HepG2 (cell line): ENCODE results near the gene ZBTB46. TPM values are rescaled to one million over a fixed set of nuclear protein-coding genes. Genes with fewer than 3 reads are reported as not detected.

Experiments
- CAMTA2 ChIP-seq: sonication (generic); formaldehyde crosslinking; IDR thresholded peaks from 2 replicates; pipeline ENCODE4 v1.4.0; 2020; ENCODE audit warnings: mild to moderate bottlenecking, missing genetic modification reagents, borderline replicate concordance
- KAT8 ChIP-seq: IDR thresholded peaks from 2 replicates; pipeline ENCODE4 v1.6.1; 2016; ENCODE audit warnings: missing genetic modification reagents, missing compliant biosample characterization
- SMAD1 ChIP-seq: sonication (generic); formaldehyde crosslinking; IDR thresholded peaks from 2 replicates; pipeline ENCODE4 v1.4.0; 2020; ENCODE audit warnings: missing genetic modification reagents, low read depth, mild to moderate bottlenecking, borderline replicate concordance
- SPEN ChIP-seq: sonication (generic); formaldehyde crosslinking; IDR thresholded peaks from 2 replicates; pipeline ENCODE4 v1.5.1; 2020; ENCODE audit warnings: low read depth, mild to moderate bottlenecking, missing genetic modification reagents
- TEAD3 ChIP-seq: optimal IDR thresholded peaks from 2 replicates; pipeline ENCODE3; 2016; ENCODE audit warnings: borderline replicate concordance
- TFDP2 ChIP-seq: sonication (generic); formaldehyde crosslinking; IDR thresholded peaks from 2 replicates; pipeline ENCODE4 v1.4.0; 2020; ENCODE audit warnings: missing genetic modification reagents
- XRCC5 ChIP-seq: fragments of 200-400 bp; formaldehyde crosslinking; optimal IDR thresholded peaks from 2 replicates; pipeline ENCODE3; 2017; ENCODE audit warnings: mild to moderate bottlenecking, low read length
- ZBTB7A ChIP-seq: sonication (generic); formaldehyde crosslinking; IDR thresholded peaks from 2 replicates; pipeline ENCODE4 v1.8.0; 2022; ENCODE audit warnings: mild to moderate bottlenecking, missing genetic modification reagents
- ZKSCAN8 ChIP-seq: IDR thresholded peaks from 2 replicates; pipeline ENCODE4 v1.6.1; 2016; ENCODE audit warnings: borderline replicate concordance, missing genetic modification reagents, missing compliant biosample characterization
- ZNF572 ChIP-seq: sonication (generic); formaldehyde crosslinking; IDR thresholded peaks from 2 replicates; pipeline ENCODE4 v1.5.1; 2020; ENCODE audit warnings: mild to moderate bottlenecking, missing genetic modification reagents
- ZNF678 ChIP-seq: sonication (generic); formaldehyde crosslinking; IDR thresholded peaks from 2 replicates; pipeline ENCODE4 v1.4.0; 2020; ENCODE audit warnings: mild to moderate bottlenecking, missing genetic modification reagents
- ZNF768 ChIP-seq: sonication (generic); formaldehyde crosslinking; IDR thresholded peaks from 2 replicates; pipeline ENCODE4 v1.4.0; 2020; ENCODE audit warnings: missing genetic modification reagents
- ZNF83 ChIP-seq: sonication (generic); formaldehyde crosslinking; IDR thresholded peaks from 2 replicates; pipeline ENCODE4 v1.4.0; 2020; ENCODE audit warnings: missing genetic modification reagents, mild to moderate bottlenecking, borderline replicate concordance
- ZNF839 ChIP-seq: sonication (generic); formaldehyde crosslinking; IDR thresholded peaks from 2 replicates; pipeline ENCODE4 v1.4.0; 2020; ENCODE audit warnings: missing genetic modification reagents, mild to moderate bottlenecking, borderline replicate concordance
- polyA plus RNA-seq, 8 experiments: library from polyadenylated mRNA; depleted of rRNA in 3 of 8; stranded (reverse) in 7 of 8; unstranded in 1 of 8; fragments of >200 nt; fragmentation: Illumina TruSeq in 4 of 8; extraction: Trizol in 4 of 8; gene quantifications; 2 replicates each; pipeline versions ENCODE4 v1.2.1 to v1.2.3, GENCODE V29; 2011 to 2016; ENCODE audit warnings: low read depth in 4 of 8, missing spikeins in 1 of 8, mixed read lengths in 1 of 8; ENCODE audit not compliant: insufficient read depth in 1 of 8
- total RNA-seq, 5 experiments: library from RNA; depleted of rRNA; stranded (reverse); fragments of >200 nt; fragmentation: Illumina TruSeq; extraction: Trizol; gene quantifications; 2 replicates each; pipeline ENCODE4 v1.2.3, GENCODE V29; 2016; ENCODE audit warnings: low read depth in 1 of 5
- TF ChIP-seq, protein P1 (sequence below): sonication (generic); formaldehyde crosslinking; IDR thresholded peaks from 2 replicates; pipeline ENCODE4 v1.4.0; 2020; ENCODE audit warnings: missing genetic modification reagents, borderline replicate concordance
- TF ChIP-seq, protein P2 (sequence below), 2 experiments: sonication (generic) in 1 of 2; formaldehyde crosslinking in 1 of 2; IDR thresholded peaks; 2 replicates each; pipeline versions ENCODE4 v1.4.0 to v1.6.1; 2016 to 2020; ENCODE audit warnings: borderline replicate concordance in 1 of 2, low read depth in 1 of 2, mild to moderate bottlenecking in 1 of 2, missing genetic modification reagents in 1 of 2
- TF ChIP-seq, protein P3 (sequence below): IDR thresholded peaks from 2 replicates; pipeline ENCODE4 v1.6.1; 2016; ENCODE audit warnings: missing compliant biosample characterization, missing genetic modification reagents, borderline replicate concordance

Gene ZBTB46
- total and polyA plus RNA-seq, 2 of the 13 experiments (the other 11 are each of a cell fraction or from before 2014, with no cell fraction given), result 1.6 to 13.5 TPM

GRCh38 chr20:63734946-63735858 lies 95.9 kb downstream of the ZBTB46 start (continued):
- TF ChIP-seq, protein P1, sequence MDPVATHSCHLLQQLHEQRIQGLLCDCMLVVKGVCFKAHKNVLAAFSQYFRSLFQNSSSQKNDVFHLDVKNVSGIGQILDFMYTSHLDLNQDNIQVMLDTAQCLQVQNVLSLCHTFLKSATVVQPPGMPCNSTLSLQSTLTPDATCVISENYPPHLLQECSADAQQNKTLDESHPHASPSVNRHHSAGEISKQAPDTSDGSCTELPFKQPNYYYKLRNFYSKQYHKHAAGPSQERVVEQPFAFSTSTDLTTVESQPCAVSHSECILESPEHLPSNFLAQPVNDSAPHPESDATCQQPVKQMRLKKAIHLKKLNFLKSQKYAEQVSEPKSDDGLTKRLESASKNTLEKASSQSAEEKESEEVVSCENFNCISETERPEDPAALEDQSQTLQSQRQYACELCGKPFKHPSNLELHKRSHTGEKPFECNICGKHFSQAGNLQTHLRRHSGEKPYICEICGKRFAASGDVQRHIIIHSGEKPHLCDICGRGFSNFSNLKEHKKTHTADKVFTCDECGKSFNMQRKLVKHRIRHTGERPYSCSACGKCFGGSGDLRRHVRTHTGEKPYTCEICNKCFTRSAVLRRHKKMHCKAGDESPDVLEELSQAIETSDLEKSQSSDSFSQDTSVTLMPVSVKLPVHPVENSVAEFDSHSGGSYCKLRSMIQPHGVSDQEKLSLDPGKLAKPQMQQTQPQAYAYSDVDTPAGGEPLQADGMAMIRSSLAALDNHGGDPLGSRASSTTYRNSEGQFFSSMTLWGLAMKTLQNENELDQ (CRISPR knock-in tag), result no peak
- TF ChIP-seq XRCC5 (peak; percentile 48), ZNF839 (CRISPR knock-in tag) (no peak), KAT8 (CRISPR knock-in tag) (no peak), ZNF768 (CRISPR knock-in tag) (0 out of 2 replicates have a peak, but pooled peaks have one; percentile 35), CAMTA2 (CRISPR knock-in tag) (no peak), ZNF678 (CRISPR knock-in tag) (no peak), SMAD1 (CRISPR knock-in tag) (0 out of 2 replicates have a peak, but pooled peaks have one; percentile 2), ZNF572 (CRISPR knock-in tag) (0 out of 2 replicates have a peak, but pooled peaks have one; percentile 54), ZKSCAN8 (CRISPR knock-in tag) (no peak), SPEN (CRISPR knock-in tag) (no peak), TFDP2 (no peak), ZBTB7A (CRISPR knock-in tag) (0 out of 2 replicates have a peak, but pooled peaks have one; percentile 17), TEAD3 (peak; percentile 11), ZNF83 (CRISPR knock-in tag) (no peak)
- TF ChIP-seq, protein P2, sequence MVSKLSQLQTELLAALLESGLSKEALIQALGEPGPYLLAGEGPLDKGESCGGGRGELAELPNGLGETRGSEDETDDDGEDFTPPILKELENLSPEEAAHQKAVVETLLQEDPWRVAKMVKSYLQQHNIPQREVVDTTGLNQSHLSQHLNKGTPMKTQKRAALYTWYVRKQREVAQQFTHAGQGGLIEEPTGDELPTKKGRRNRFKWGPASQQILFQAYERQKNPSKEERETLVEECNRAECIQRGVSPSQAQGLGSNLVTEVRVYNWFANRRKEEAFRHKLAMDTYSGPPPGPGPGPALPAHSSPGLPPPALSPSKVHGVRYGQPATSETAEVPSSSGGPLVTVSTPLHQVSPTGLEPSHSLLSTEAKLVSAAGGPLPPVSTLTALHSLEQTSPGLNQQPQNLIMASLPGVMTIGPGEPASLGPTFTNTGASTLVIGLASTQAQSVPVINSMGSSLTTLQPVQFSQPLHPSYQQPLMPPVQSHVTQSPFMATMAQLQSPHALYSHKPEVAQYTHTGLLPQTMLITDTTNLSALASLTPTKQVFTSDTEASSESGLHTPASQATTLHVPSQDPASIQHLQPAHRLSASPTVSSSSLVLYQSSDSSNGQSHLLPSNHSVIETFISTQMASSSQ (IDR thresholded peaks at IDR 0.05; ENCODE audit: low read depth), result no peak
- TF ChIP-seq, protein P2 (CRISPR knock-in tag; IDR thresholded peaks at IDR 0.05; ENCODE audit: borderline replicate concordance), result 0 out of 2 replicates have a peak, but pooled peaks have one; percentile 26
- TF ChIP-seq, protein P3, sequence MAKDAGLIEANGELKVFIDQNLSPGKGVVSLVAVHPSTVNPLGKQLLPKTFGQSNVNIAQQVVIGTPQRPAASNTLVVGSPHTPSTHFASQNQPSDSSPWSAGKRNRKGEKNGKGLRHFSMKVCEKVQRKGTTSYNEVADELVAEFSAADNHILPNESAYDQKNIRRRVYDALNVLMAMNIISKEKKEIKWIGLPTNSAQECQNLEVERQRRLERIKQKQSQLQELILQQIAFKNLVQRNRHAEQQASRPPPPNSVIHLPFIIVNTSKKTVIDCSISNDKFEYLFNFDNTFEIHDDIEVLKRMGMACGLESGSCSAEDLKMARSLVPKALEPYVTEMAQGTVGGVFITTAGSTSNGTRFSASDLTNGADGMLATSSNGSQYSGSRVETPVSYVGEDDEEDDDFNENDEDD (CRISPR knock-in tag), result no peak
